GM12878 (cell line): Measurements from ENCODE around the gene SIGMAR1. TPM values are rescaled to one million over a fixed set of nuclear protein-coding genes. Genes with fewer than 3 reads are reported as not detected.

Experiments used
- ATAC-seq: fragments of 200-7000 bp; cut with Tn5 transposase; 3 replicates; pipeline ENCODE4 v1.9.1; 2020; ENCODE audit warnings: mild to moderate bottlenecking, moderate library complexity
- BruUV-seq: library from RNA; stranded (reverse); fragments of 400-500 nt; replicated peaks from 2 replicates; lab custom pipeline; 2021; lab: Mats Ljungman, UMichigan
- CTCF ChIA-PET: fragments of 300-600 bp; sonication (Branson Sonifier 250); formaldehyde crosslinking; extraction: SDS; loops from one replicate; lab custom pipeline; 2021; ENCODE audit warnings: inconsistent platforms; lab: Yijun Ruan, JAX
- POLR2A ChIA-PET: fragments of 350-600 bp; formaldehyde crosslinking; extraction: SDS; loops from one replicate; lab custom pipeline; 2021; ENCODE audit warnings: inconsistent platforms; lab: Charles Lee
- RAD21 ChIA-PET: fragments of 300-600 bp; sonication (Branson Sonifier 250); formaldehyde crosslinking; loops from one replicate; lab custom pipeline; 2023; ENCODE audit warnings: antibody characterized with exemption; ENCODE audit not compliant: unreplicated experiment; lab: Charles Lee
- SMC1A ChIA-PET: fragments of 300-600 bp; sonication (Branson Sonifier 250); formaldehyde crosslinking; loops from one replicate; lab custom pipeline; 2023; ENCODE audit not compliant: unreplicated experiment, uncharacterized antibody; lab: Charles Lee
- DNase-seq: peaks from one replicate; pipeline ENCODE4 v3.0.0-alpha.2; 2011; ENCODE audit warnings: low read depth, low spot score
- FAIRE-seq: peaks from 3 replicates; lab custom pipeline; 2011; peaks lifted over from hg19 to GRCh38; lab: Jason Lieb, UNC
- H2AFZ ChIP-seq: 2 replicates; pipeline ENCODE4 v1.6.0; 2011; ENCODE audit warnings: low read depth, low read length, control low read depth; ENCODE audit not compliant: control insufficient read depth
- H3K27ac ChIP-seq: 2 replicates; pipeline ENCODE4 v1.5.1; 2011; ENCODE audit warnings: control low read depth; ENCODE audit not compliant: control insufficient read depth, insufficient read depth
- H3K27me3 ChIP-seq, 2 experiments: replicated peaks in 1 of 2; 2 replicates each; pipeline versions ENCODE4 v1.6.0 to v1.6.1; 2011; ENCODE audit warnings: low read length in 1 of 2; ENCODE audit not compliant: control insufficient read depth in 2 of 2, insufficient read depth in 2 of 2
- H3K36me3 ChIP-seq, 2 experiments: 2 replicates each; pipeline ENCODE4 v1.5.1; 2011; ENCODE audit warnings: low read length in 1 of 2; ENCODE audit not compliant: control insufficient read depth in 2 of 2, insufficient read depth in 2 of 2
- H3K4me1 ChIP-seq: 2 replicates; pipeline ENCODE4 v1.6.1; 2011; ENCODE audit warnings: mild to moderate bottlenecking, low read length, moderate library complexity, mixed read lengths; ENCODE audit not compliant: control insufficient read depth, insufficient read depth
- H3K4me2 ChIP-seq: 2 replicates; pipeline ENCODE4 v1.6.0; 2011; ENCODE audit warnings: control low read depth; ENCODE audit not compliant: control insufficient read depth, insufficient read depth
- H3K4me3 ChIP-seq: fragments of 200-600 bp; sonication (generic); 2 replicates; pipeline ENCODE4 v1.5.1; 2016
- H3K79me2 ChIP-seq: 2 replicates; pipeline ENCODE4 v1.6.0; 2011; ENCODE audit warnings: low read length; ENCODE audit not compliant: control insufficient read depth, insufficient read depth
- H3K9ac ChIP-seq: 2 replicates; pipeline ENCODE4 v1.8.0; 2011; ENCODE audit warnings: low read length, control low read depth, mixed read lengths; ENCODE audit not compliant: control insufficient read depth, insufficient read depth
- H3K9me3 ChIP-seq: replicated peaks from 3 replicates; pipeline ENCODE4 v1.5.1; 2011; ENCODE audit warnings: mild to moderate bottlenecking, low read length; ENCODE audit not compliant: control insufficient read depth, insufficient read depth
- H4K20me1 ChIP-seq: 2 replicates; pipeline ENCODE4 v1.6.0; 2011; ENCODE audit not compliant: control insufficient read depth, insufficient read depth
- CTCF ChIP-seq, 3 experiments: IDR thresholded peaks in 2 of 3; conservative IDR thresholded peaks in 1 of 3; 2 replicates each; pipeline ENCODE4 v1.5.1; 2011; ENCODE audit warnings: low read depth in 3 of 3, low read length in 3 of 3, mild to moderate bottlenecking in 3 of 3, control low read depth in 2 of 3, moderate library complexity in 2 of 3, inconsistent platforms in 1 of 3, mixed read lengths in 1 of 3; ENCODE audit not compliant: control insufficient read depth in 2 of 3, insufficient read depth in 1 of 3; ENCODE audit errors: extremely low read depth in 1 of 3
- MTA3 ChIP-seq: IDR thresholded peaks from 2 replicates; pipeline ENCODE4 v1.6.1; 2012; ENCODE audit warnings: low read length, inconsistent platforms, borderline replicate concordance
- RAD21 ChIP-seq: IDR thresholded peaks from 2 replicates; pipeline ENCODE4 v1.6.1; 2011; ENCODE audit warnings: mild to moderate bottlenecking, low read depth, low read length, moderate library complexity; ENCODE audit not compliant: insufficient read depth
- RUNX3 ChIP-seq: IDR thresholded peaks from 2 replicates; pipeline ENCODE4 v1.6.1; 2012; ENCODE audit warnings: low read length, inconsistent platforms
- SMC3 ChIP-seq: IDR thresholded peaks from 2 replicates; pipeline ENCODE4 v1.6.1; 2011; ENCODE audit warnings: low read length, improper control_type of control experiment, borderline replicate concordance
- TBL1XR1 ChIP-seq: IDR thresholded peaks from 2 replicates; pipeline ENCODE4 v1.6.1; 2012; ENCODE audit warnings: low read depth, low read length, improper control_type of control experiment
- YY1 ChIP-seq: IDR thresholded peaks from 2 replicates; pipeline ENCODE4 v1.6.1; 2011; ENCODE audit warnings: low read depth, mild to moderate bottlenecking, low read length
- ZBED1 ChIP-seq: IDR thresholded peaks from 2 replicates; pipeline ENCODE4 v1.6.1; 2016; ENCODE audit warnings: borderline replicate concordance
- WGBS: methylation state at CpG from one replicate; pipeline ENCODE4 v1.1.6; 2016; ENCODE audit warnings: low lambda C conversion rate; ENCODE audit not compliant: insufficient replicate concordance, insufficient coverage; ENCODE audit errors: missing lambda C conversion rate; 5-methylcytosine and 5-hydroxymethylcytosine counted together
- in situ Hi-C: fragments of 300-500 bp; cut with MboI; formaldehyde crosslinking; loops from 9 replicates; pipeline ENCODE4 v1.14.3; 2018; ENCODE audit warnings: mixed read lengths
- intact Hi-C: fragments of 100-400 bp; cut with micrococcal nuclease; formaldehyde crosslinking; loops from one replicate; pipeline ENCODE4 v1.14.2; 2022; ENCODE audit not compliant: unreplicated experiment
- polyA plus RNA-seq, 11 experiments: library from polyadenylated mRNA; depleted of rRNA in 4 of 11; unstranded in 6 of 11; stranded (reverse) in 5 of 11; fragments of >200 nt; fragmentation: Nextera tagmentation in 4 of 11; fragmentation: Illumina TruSeq in 1 of 11; extraction: Ambion mirVana in 4 of 11; extraction: Trizol in 1 of 11; gene quantifications; 1 replicate in 1 of 11; 2 replicates in 10 of 11; pipeline versions ENCODE4 v1.2.1 to v1.2.3, GENCODE V29; 2011 to 2016; ENCODE audit warnings: inconsistent platforms in 2 of 11, missing spikeins in 2 of 11, low read depth in 1 of 11
- total RNA-seq, 4 experiments: library from RNA; depleted of rRNA in 3 of 4; stranded (reverse); fragments of >200 nt in 3 of 4; fragmentation: Illumina TruSeq in 1 of 4; extraction: Trizol in 1 of 4; gene quantifications; 2 replicates each; pipeline versions ENCODE4 v1.2.1 to v1.2.3, GENCODE V29; 2013 to 2021
- TF ChIP-seq, protein P1 (sequence below): IDR thresholded peaks from 2 replicates; pipeline ENCODE4 v1.6.1; 2012; ENCODE audit warnings: low read length, inconsistent platforms

Gene SIGMAR1
- total and polyA plus RNA-seq, 10 of the 15 experiments (the other 5 are each of a cell fraction or from before 2014, with no cell fraction given): 7.1 to 133 (median 69.5) TPM

DNA sequence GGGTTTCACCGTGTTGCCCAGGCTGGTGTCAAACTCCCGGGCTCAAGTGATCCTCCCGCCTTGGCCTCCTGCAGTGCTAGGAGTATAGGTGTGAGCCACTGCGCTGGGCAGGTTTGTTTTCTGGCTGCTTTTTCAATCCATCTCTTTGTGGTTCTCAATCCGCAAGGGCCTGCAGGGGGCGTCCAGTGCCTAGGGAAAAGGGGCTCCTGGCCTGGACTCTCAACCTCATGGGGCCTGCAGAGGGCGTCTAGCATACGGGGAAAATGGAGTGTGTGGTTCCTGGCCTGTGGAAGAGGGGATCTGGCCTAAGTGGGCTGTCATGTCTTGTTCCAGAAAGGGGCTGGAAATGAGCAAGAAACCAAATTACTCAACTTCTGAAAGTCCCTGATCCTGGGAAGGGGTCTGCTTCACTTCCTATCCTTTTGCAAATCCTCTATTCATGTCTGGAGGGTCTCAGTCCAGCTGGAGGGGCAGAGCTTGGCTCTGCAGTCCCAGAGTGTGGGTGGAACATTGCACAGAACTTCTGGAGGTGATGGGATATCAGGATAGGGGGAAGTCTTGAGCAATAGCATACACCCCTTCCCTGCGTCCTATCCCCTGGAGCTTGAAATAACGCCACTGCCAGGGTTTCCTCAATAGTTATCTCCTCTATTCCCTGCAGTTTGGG lies 37.6 kb upstream of the SIGMAR1 start:
- SMC1A ChIA-PET: interaction anchor here (1.1 kb wide), 1 partner anchor 310 kb away, joined by 3 read pairs; no protein-coding TSS in a partner anchor
- no peak for DNase-seq
- FAIRE-seq: no peak
- intact Hi-C loops: loop anchor here (1.0 kb wide), 1 partner anchor 27 kb away; no protein-coding TSS in a partner anchor
- Histone ChIP-seq H3K27me3 (no peaks in the 10 kb centered on the region), H3K9me3 (no peaks in the 10 kb centered on the region; the same call in 2 of the 3 replicates), H3K9ac (no peak overlapping the region), H3K4me2 (no peak overlapping the region), H4K20me1 (no peaks in the 10 kb centered on the region), H2AFZ (no peak overlapping the region), H3K36me3 (no peaks in the 10 kb centered on the region), H3K4me3 (no peak overlapping the region), H3K4me1 (no peaks in the 10 kb centered on the region), H3K27ac (no peak overlapping the region), H3K79me2 (no peaks in the 10 kb centered on the region)
- no TSS peak for BruUV-seq
- in situ Hi-C loops: no loop called here
- TF ChIP-seq RAD21: peak; percentile 93
- no peak for TF ChIP-seq MTA3
- TF ChIP-seq CTCF (IDR thresholded peaks at IDR 0.05 in 2 of 3, conservative IDR thresholded peaks at IDR 0.05 in 1 of 3; ENCODE audit: control insufficient read depth in 2 of 3, extremely low read depth in 1 of 3, insufficient read depth in 1 of 3, low read depth in 3 of 3, low read length in 3 of 3): peak; percentile 81 to 90 (median 83)
- peak; percentile 78 for TF ChIP-seq RUNX3
- TF ChIP-seq, protein P1, sequence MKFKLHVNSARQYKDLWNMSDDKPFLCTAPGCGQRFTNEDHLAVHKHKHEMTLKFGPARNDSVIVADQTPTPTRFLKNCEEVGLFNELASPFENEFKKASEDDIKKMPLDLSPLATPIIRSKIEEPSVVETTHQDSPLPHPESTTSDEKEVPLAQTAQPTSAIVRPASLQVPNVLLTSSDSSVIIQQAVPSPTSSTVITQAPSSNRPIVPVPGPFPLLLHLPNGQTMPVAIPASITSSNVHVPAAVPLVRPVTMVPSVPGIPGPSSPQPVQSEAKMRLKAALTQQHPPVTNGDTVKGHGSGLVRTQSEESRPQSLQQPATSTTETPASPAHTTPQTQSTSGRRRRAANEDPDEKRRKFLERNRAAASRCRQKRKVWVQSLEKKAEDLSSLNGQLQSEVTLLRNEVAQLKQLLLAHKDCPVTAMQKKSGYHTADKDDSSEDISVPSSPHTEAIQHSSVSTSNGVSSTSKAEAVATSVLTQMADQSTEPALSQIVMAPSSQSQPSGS: no peak
- TF ChIP-seq SMC3: peak; percentile 62
- TF ChIP-seq YY1: peak; percentile 79
- no peak for TF ChIP-seq TBL1XR1
- TF ChIP-seq ZBED1: no peak
- ATAC-seq: peak; percentile 95
- WGBS: 15% methylated on average over 10 of the region's 10 CpGs
- CTCF ChIA-PET: interaction anchor here (0.8 to 3.3 kb wide), 7 partner anchors 9 to 38 kb away, joined by 3 to 23 read pairs (median 3); partner anchors contain the start of gene SIGMAR1
- RAD21 ChIA-PET: interaction anchor here (0.6 kb wide), 1 partner anchor 1278 kb away, joined by 3 read pairs; no protein-coding TSS in a partner anchor
- POLR2A ChIA-PET: no interaction called here
